Tongue (tissue), 2 donors: ENCODE measurements around the gene GRIK3. TPM values are rescaled to one million over a fixed set of nuclear protein-coding genes. Genes with fewer than 3 reads are reported as not detected.
A peak's percentile ranks its signal among the peaks of the same experiment; 100 is the strongest.

Experiments used
- DNase-seq: peaks from one replicate; pipeline ENCODE4 v3.0.0-alpha.2; 2015
- total RNA-seq: library from RNA; depleted of rRNA; stranded (reverse); fragments of >200 nt; gene quantifications from one replicate; pipeline ENCODE4 v1.2.3, GENCODE V29; 2014

The GRIK3 gene
- total RNA-seq, 1 donor from 2014 or later: 3.2 TPM

DNA sequence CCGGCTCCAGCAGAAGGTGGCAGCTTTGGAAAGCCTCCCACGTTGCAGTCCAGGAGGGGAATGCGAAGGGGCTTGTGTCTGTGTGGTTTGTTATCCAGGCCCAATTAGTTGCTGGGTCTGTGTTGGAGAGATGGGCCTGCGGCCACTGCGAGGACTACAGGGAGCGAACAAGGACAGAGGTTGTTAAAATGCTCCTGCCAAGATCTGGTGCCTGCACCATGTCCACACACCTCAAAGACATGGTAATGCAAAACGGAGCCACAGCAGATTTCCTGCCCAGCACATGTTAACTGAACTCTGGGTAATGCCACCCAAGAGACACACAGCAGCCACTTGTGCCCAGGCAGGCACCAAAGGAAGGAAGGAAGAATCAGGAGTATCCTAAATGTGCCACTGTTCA, 18.6 kb downstream of the GRIK3 start:
- no peak for DNase-seq

- no peak for DNase-seq
Measured at GRCh38 chr1:37012226-37012625, 22.1 kb downstream of the GRIK3 start.

DNA sequence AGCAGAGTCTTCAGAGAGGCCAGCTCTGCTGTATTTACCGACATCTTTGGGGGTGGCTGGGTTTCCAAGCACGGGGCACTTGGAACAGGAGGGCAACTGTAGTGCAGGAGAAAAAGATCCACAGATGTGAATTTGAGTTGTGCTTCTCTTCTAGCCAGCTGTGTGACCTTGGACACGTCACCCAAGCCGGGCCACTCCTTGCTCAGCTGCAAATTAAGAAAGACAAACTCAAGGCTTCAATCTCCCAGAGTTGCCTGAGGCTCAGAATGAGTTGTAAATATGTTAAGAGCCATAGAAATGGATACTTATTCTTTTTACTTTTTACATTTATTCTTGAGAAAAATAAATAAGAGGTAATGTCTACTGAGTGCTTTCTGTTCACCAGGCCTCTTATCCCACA, 24.3 kb downstream of the GRIK3 start:
- no peak for DNase-seq

- DNase-seq: no peak
Measured at GRCh38 chr1:37009521-37009920, 24.8 kb downstream of the GRIK3 start.

DNA sequence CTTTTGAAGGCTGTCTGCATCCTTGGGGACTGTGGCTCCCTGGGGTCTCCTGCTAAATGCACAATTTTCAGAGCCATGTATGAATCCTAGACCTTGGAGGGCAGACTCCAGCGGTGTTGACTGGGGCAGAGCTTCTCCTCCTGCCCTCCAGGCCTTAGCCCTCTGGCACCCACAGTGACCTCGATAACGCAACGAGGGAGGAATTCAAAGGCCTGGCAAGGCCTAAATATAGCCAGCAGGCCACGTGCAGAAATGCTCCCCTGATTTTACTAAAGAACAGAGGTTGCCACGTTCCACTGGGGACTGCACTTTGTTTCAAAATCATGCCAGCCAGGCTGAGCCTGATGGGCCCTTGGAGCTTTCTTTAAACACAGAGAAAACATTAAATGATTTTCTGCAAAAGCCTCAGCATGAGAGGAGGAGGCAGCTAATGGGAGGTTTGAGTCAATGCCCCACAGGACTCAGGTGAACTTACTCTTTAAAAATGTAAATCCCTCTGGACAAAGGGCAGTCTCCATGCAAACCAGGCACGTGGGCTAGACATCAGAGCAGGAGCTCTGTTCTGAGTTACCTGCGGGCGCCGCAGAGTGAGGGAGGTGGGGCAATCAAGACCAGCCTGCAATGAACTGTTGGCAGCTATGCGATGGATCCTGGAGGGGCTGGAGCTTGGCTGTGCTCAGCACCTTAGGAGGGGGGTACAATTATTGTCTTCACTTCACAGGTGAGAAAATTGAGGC, 28.0 kb downstream of the GRIK3 start:
- DNase-seq: no peak

DNA sequence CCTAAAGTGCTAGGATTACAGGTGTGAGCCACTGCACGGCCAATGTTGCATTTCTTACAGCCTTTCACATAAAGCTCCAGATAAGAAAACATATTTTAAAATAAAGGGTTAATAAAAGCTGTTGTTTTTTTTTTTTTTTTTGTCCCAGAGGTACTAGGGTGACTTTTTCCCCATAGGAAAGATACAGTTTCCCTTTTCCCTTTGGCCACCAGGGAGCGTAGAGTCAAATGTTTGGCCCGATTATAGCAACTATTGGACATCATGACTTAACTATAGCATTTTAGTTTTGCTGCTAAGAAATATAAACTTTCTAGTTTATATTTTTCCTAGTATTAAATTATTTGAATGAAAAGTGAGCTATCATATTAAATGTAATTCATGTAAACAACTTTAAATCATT, 31.4 kb downstream of the GRIK3 start:
- DNase-seq: no peak

DNA sequence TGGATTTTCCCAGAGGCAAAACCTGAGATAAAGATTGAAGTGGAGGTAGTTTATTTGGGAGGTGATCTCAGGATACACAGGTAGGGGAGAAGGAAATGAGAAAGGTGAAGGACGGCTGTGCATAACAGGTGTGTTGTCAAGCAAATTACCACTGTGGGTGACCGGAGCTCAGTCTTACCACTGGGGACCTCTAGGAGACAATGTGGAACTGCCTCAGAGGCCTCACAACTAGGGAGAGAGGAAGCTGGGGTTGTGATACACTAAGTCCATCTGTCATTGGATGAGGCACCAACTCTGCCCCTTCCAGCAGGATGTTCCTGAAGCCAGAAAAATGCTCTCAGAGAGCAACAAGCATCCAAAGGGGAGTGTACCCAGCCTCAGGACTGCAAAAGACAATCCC, 32.6 kb downstream of the GRIK3 start:
- no peak for DNase-seq

DNA sequence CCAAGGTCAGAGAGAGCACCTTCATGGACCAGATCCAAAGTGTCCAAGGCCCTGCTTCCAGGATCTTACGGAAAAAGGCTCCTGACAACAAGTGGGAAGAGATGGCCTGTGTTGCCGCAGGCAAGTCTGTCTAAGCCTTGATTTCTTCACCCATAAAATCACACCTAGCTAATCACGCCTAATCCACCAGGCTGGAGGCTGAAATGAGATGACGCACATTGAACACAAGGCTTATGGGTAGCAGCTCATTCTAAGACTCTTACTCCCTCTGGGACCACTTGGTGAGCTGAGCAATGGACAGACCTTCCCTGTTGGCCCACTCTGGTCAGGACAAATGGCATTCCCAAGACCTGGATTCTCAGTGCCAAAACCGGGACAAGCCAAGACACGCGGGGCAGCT, 38.2 kb downstream of the GRIK3 start:
- DNase-seq: no peak

GRCh38 chr1:36994868-36995267, 39.4 kb downstream of the GRIK3 start:
- DNase-seq: no peak

GRCh38 chr1:36994294-36994693, 40.0 kb downstream of the GRIK3 start:
- no peak for DNase-seq

DNA sequence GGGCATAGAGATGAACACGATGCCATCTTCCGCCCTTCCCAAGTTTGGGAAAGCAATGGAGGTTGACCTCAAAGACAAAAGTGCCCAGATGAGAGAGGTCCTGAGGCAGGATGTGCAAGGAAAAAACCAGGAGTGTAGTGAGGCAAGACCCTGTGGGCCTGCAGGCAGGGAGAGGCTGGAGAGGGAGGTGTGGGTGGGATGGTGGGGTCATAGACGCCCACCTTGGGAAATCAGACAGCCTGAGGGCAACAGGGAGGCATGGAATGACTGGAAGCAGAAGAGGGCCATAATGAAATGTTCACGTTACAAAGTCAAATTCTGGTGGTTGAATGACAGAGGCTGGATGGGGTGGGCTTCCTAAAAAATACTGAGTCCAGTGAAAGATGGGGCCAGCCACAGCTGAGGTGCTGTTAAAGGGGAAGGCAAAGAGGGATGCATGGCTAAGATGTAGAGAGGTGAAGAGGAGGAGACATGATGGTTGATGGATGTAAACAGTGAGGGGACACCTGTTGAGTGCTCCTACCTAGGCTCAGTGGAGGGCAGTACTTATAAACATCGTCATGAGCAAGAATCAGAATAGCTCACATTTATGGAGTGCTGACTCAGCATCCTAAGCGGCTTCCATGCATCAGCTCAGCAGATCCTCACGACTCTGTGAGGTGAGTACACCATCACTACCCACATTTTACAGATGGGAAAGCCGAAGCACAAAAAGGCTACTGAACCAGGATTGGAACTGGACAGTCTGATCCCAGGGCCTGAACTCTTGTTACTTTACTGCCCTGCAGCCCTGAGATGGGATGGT, 42.0 kb downstream of the GRIK3 start:
- no peak for DNase-seq

GRCh38 chr1:36991551-36991950, 42.8 kb downstream of the GRIK3 start:
- DNase-seq: no peak

DNA sequence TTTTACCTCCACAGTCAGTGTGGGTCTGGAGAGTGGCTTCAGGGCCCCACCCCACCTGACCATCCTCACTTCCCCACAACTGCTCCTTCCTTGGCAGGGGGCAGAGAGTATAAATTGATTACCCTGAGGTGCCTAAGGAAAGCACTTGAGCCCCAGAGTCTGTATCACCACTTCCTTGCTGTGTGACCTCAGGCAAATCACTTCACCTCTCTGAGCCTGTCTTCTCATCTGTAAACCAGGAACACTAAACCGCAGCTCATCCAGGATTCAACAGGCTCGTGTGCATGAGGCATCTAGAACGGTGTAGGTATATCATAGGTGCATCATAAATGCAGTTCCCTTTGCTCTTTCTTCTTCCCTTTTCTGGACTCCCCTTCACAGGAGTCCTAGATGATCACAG, 43.4 kb downstream of the GRIK3 start:
- no peak for DNase-seq

- DNase-seq: no peak
Measured at GRCh38 chr1:36989241-36989640, 45.1 kb downstream of the GRIK3 start.

- peak; percentile 12 for DNase-seq
Measured at GRCh38 chr1:36988741-36989193, 45.5 kb downstream of the GRIK3 start.

GRCh38 chr1:36988321-36988720, 46.0 kb downstream of the GRIK3 start:
- DNase-seq: no peak

- DNase-seq: no peak
Measured at GRCh38 chr1:36987276-36987675, 47.0 kb downstream of the GRIK3 start.

DNA sequence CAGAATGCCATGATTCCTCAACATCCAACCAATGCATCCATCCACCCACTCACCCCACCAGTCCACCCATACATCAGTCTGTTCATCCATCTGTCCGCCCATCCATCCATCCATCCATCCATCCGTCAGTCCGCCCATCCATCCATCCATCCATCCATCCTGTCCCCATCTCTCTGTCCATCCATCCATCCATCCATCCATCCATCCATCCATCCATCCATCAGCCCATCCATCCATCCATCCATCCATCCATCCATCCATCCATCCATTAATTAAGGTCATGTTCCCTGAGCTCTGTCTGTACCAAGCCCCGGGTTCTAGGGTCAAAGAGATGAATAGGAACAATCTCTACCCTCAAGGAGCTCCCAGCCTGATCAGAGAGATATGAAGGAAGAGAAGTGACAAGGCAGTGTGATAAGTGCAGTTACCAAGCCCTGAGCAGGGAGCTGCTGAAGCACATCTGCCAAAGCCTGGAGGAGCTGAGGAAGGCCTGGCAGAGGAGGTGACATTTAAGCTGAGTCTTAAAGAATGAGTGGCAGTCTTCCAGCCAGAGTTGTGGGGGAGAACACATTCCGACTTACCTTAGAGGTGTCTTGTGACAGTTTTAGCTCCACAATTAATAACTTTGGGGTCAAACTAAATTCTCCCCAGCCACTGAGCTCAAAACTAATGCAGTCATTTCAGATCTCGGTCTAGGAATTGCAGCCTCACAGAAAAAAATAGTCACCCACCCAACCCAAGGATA, 47.9 kb downstream of the GRIK3 start:
- no peak for DNase-seq

DNA sequence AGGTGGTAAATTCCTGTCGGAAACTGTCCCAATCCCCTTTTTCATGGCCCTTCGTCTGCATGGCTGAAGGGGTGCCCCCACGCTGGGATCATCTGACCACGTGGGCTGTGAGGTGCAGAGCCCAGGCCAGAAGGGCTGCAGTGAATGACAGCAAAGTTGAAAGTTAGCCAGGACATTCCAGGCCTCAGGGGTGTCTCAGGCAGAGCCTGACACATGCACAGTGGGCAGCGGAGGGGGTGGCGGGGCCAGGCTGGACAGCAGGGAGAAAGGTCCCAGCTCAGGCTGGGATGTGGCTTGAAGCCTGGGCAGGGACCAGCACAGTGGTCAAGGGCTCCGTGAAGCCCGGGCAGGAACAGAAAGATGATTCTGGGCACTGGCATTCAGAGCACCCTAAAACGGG, 49.6 kb downstream of the GRIK3 start:
- no peak for DNase-seq

GRCh38 chr1:36984026-36984425, 50.3 kb downstream of the GRIK3 start:
- no peak for DNase-seq

DNA sequence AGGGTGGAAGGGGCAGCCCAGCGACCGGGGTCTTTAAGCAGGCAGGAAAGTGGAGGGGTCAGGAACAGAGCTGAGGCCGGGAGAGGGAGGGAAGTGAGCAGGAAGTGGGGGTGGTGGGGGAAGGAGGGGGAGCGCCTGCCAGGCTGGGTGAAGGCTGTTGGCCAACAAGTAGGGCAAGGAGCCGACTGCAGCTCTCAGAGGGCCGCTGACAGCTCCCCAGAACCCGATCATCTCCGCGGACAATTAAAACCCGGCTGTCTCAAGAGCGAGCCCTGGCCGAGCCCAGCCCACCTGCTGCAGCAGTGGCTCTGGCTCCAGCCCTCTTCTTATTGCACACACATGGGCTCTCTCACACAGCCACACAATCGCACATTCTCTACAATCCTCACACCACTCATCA, 51.6 kb downstream of the GRIK3 start:
- peak; percentile 2 for DNase-seq

DNA sequence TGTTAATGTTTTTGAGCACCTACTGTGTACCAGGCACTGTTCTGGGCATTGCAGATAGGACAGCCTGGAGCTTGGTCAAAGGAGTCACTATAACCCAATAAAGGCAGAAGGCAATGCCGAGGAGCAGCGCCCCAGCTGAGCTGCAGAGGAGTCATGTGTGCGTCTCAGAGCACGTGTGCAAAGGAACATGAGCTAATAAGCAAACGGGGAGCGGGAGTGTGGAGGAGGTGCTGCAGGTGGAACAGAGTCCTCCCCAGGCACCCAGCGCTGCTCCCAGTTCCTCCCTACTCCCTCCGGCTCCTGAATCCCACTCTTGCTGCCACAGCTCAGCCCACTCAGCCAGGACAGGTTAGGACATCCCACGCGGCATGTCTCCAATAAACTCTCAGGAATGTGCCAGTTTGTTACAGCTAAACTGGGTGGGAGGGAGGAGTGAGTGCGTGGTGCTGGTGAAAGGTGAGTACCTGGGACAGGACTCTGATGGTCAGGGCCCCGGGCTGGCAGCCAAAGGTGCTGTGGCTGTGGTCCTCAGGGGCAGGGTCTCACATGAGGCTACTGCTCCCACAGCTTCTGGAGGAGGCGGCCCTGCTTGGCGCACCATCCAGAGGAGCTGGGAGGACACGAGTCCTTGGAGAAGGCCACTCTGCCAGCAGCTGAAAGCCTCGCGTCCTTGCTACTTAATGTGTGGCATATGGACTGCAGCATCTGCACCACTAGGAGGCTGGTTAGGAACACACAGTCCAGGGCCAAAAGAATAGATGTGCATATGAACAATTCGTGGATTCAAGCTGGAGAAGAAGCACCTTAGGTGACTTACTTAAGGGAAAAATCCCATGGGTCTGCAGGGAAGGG, 52.3 kb downstream of the GRIK3 start:
- no peak for DNase-seq
